HepG2 (cell line): ENCODE data around the gene OGFR. TPM values are rescaled to one million over a fixed set of nuclear protein-coding genes. Genes with fewer than 3 reads are reported as not detected.

Experiments
- DMAP1 ChIP-seq: IDR thresholded peaks from 2 replicates; pipeline ENCODE4 v1.6.1; 2016
- ETV6 ChIP-seq: sonication (generic); formaldehyde crosslinking; conservative IDR thresholded peaks from 2 replicates; pipeline ENCODE4 v1.4.0; 2020; ENCODE audit warnings: missing genetic modification reagents
- FOXA3 ChIP-seq: IDR thresholded peaks from 2 replicates; pipeline ENCODE4 v1.6.1; 2016; ENCODE audit warnings: missing genetic modification reagents, missing compliant biosample characterization
- HNF4G ChIP-seq, 2 experiments: sonication (generic) in 1 of 2; formaldehyde crosslinking in 1 of 2; IDR thresholded peaks; 2 replicates each; pipeline versions ENCODE4 v1.4.0 to v1.6.1; 2011 to 2020; ENCODE audit warnings: borderline replicate concordance in 2 of 2, low read depth in 2 of 2, mild to moderate bottlenecking in 2 of 2, low read length in 1 of 2, missing genetic modification reagents in 1 of 2, moderate library complexity in 1 of 2
- MAFF ChIP-seq: IDR thresholded peaks from 2 replicates; pipeline ENCODE4 v1.6.1; 2011; ENCODE audit warnings: low read depth, low read length, improper control_type of control experiment
- MIER2 ChIP-seq: IDR thresholded peaks from 2 replicates; pipeline ENCODE4 v1.6.1; 2016; ENCODE audit warnings: missing biosample characterization, missing genetic modification reagents
- NKX3-1 ChIP-seq: sonication (generic); formaldehyde crosslinking; IDR thresholded peaks from 2 replicates; pipeline ENCODE4 v1.5.0; 2020; ENCODE audit warnings: missing genetic modification reagents
- PCBP1 ChIP-seq: fragments of 200-400 bp; formaldehyde crosslinking; IDR thresholded peaks from 2 replicates; pipeline ENCODE4 v1.6.1; 2017; ENCODE audit warnings: mild to moderate bottlenecking, low read depth, low read length, borderline replicate concordance
- REL ChIP-seq: sonication (generic); formaldehyde crosslinking; conservative IDR thresholded peaks from 2 replicates; pipeline ENCODE4 v1.8.0; 2022; ENCODE audit warnings: mild to moderate bottlenecking, missing genetic modification reagents, moderate library complexity
- RORA ChIP-seq: sonication (generic); formaldehyde crosslinking; IDR thresholded peaks from 2 replicates; pipeline ENCODE4 v1.5.0; 2020; ENCODE audit warnings: mild to moderate bottlenecking, missing genetic modification reagents, moderate library complexity
- SRY ChIP-seq: sonication (generic); formaldehyde crosslinking; IDR thresholded peaks from 2 replicates; pipeline ENCODE4 v1.8.0; 2022; ENCODE audit warnings: mild to moderate bottlenecking, missing genetic modification reagents
- TOPORS ChIP-seq: sonication (generic); formaldehyde crosslinking; IDR thresholded peaks from 2 replicates; pipeline ENCODE4 v1.8.0; 2023; ENCODE audit warnings: mild to moderate bottlenecking, missing genetic modification reagents
- ZNF383 ChIP-seq: sonication (generic); formaldehyde crosslinking; IDR thresholded peaks from 2 replicates; pipeline ENCODE4 v1.4.0; 2020; ENCODE audit warnings: missing genetic modification reagents, mild to moderate bottlenecking, borderline replicate concordance
- ZNF546 ChIP-seq: sonication (generic); formaldehyde crosslinking; conservative IDR thresholded peaks from 2 replicates; pipeline ENCODE4 v1.8.1; 2023; ENCODE audit warnings: mild to moderate bottlenecking, missing genetic modification reagents
- ZNF776 ChIP-seq: sonication (generic); formaldehyde crosslinking; IDR thresholded peaks from 2 replicates; pipeline ENCODE4 v1.4.0; 2020; ENCODE audit warnings: mild to moderate bottlenecking, missing genetic modification reagents
- ZSCAN20 ChIP-seq: sonication (generic); formaldehyde crosslinking; IDR thresholded peaks from 2 replicates; pipeline ENCODE4 v1.4.0; 2020; ENCODE audit warnings: missing genetic modification reagents, mild to moderate bottlenecking, borderline replicate concordance
- polyA plus RNA-seq, 8 experiments: library from polyadenylated mRNA; depleted of rRNA in 3 of 8; stranded (reverse) in 7 of 8; unstranded in 1 of 8; fragments of >200 nt; fragmentation: Illumina TruSeq in 4 of 8; extraction: Trizol in 4 of 8; gene quantifications; 2 replicates each; pipeline versions ENCODE4 v1.2.1 to v1.2.3, GENCODE V29; 2011 to 2016; ENCODE audit warnings: low read depth in 4 of 8, missing spikeins in 1 of 8, mixed read lengths in 1 of 8; ENCODE audit not compliant: insufficient read depth in 1 of 8
- total RNA-seq, 5 experiments: library from RNA; depleted of rRNA; stranded (reverse); fragments of >200 nt; fragmentation: Illumina TruSeq; extraction: Trizol; gene quantifications; 2 replicates each; pipeline ENCODE4 v1.2.3, GENCODE V29; 2016; ENCODE audit warnings: low read depth in 1 of 5
- TF ChIP-seq, protein P1 (sequence below): sonication (generic); formaldehyde crosslinking; IDR thresholded peaks from 2 replicates; pipeline ENCODE4 v1.4.0; 2020; ENCODE audit warnings: mild to moderate bottlenecking, missing genetic modification reagents, borderline replicate concordance
- TF ChIP-seq, protein P2 (sequence below): sonication (generic); formaldehyde crosslinking; IDR thresholded peaks from 2 replicates; pipeline ENCODE4 v1.9.0; 2021; ENCODE audit warnings: mild to moderate bottlenecking, missing genetic modification reagents
- TF ChIP-seq, protein P3 (sequence below): sonication (generic); formaldehyde crosslinking; IDR thresholded peaks from 2 replicates; pipeline ENCODE4 v1.4.0; 2020; ENCODE audit warnings: missing genetic modification reagents

Gene OGFR
- total and polyA plus RNA-seq, 2 of the 13 experiments (the other 11 are each of a cell fraction or from before 2014, with no cell fraction given) = 47.7 to 81.8 TPM

DNA sequence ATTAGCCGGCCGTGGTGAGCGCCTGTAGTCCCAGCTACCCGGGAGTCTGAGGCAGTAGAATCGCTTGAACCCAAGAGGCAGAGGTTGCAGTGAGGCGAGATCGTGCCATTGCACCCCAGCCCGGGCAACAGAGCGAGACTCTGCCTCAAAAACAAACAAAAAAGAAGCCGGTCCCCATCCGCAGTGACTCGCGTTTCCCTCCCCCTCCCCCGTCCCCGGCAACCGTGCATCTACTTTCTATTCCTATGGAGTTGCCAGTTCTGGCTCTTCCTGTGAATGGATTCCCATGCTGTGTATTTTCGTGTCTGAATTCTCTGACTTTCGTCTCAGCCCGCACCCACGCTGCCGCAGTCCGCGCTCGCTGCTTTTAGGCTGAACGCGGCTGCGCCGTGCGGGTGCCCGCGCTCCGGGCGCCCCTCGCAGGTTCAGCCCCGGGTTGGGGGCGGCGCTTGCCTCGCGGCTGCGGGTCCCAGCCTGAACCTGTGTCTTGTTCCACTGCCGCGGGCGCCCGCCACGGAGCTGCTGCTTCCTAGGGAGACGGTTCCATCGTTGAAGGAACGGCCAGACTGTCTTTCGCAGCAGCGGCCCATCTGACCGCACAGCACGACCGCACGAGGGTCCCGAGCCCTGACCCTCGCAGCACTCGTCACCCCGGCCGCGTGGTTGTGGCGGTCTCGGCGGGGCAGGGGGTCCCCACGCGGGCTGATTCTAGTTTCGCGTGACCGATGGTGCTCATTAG lies 9.4 kb upstream of the OGFR start (continued):
- TF ChIP-seq MIER2 = 0 out of 2 replicates have a peak, but pooled peaks have one; percentile 23
- TF ChIP-seq NKX3-1 (CRISPR knock-in tag) = peak; percentile 86; the same call in 1 of the 2 replicates
- no peak; the same call in 1 of the 2 replicates for TF ChIP-seq HNF4G (IDR thresholded peaks at IDR 0.05; ENCODE audit: borderline replicate concordance, low read depth, low read length)
- peak; percentile 20; the same call in 1 of the 2 replicates for TF ChIP-seq HNF4G (CRISPR knock-in tag; IDR thresholded peaks at IDR 0.05; ENCODE audit: borderline replicate concordance, low read depth)
- TF ChIP-seq FOXA3 (CRISPR knock-in tag) = peak; percentile 20
- TF ChIP-seq REL (CRISPR knock-in tag) = peak; percentile 87; the same call in 1 of the 2 replicates
- TF ChIP-seq TOPORS (CRISPR knock-in tag) = peak; percentile 62; the same call in 1 of the 2 replicates
- TF ChIP-seq ZNF546 (CRISPR knock-in tag) = no peak
- peak; percentile 78; the same call in 1 of the 2 replicates for TF ChIP-seq SRY (CRISPR knock-in tag)
- TF ChIP-seq DMAP1 = no peak
- TF ChIP-seq, protein P1, sequence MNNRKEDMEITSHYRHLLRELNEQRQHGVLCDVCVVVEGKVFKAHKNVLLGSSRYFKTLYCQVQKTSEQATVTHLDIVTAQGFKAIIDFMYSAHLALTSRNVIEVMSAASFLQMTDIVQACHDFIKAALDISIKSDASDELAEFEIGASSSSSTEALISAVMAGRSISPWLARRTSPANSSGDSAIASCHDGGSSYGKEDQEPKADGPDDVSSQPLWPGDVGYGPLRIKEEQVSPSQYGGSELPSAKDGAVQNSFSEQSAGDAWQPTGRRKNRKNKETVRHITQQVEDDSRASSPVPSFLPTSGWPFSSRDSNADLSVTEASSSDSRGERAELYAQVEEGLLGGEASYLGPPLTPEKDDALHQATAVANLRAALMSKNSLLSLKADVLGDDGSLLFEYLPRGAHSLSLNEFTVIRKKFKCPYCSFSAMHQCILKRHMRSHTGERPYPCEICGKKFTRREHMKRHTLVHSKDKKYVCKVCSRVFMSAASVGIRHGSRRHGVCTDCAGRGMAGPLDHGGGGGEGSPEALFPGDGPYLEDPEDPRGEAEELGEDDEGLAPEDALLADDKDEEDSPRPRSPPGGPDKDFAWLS (CRISPR knock-in tag) = peak; percentile 83; the same call in 1 of the 2 replicates
- no peak for TF ChIP-seq MAFF
- TF ChIP-seq, protein P2, sequence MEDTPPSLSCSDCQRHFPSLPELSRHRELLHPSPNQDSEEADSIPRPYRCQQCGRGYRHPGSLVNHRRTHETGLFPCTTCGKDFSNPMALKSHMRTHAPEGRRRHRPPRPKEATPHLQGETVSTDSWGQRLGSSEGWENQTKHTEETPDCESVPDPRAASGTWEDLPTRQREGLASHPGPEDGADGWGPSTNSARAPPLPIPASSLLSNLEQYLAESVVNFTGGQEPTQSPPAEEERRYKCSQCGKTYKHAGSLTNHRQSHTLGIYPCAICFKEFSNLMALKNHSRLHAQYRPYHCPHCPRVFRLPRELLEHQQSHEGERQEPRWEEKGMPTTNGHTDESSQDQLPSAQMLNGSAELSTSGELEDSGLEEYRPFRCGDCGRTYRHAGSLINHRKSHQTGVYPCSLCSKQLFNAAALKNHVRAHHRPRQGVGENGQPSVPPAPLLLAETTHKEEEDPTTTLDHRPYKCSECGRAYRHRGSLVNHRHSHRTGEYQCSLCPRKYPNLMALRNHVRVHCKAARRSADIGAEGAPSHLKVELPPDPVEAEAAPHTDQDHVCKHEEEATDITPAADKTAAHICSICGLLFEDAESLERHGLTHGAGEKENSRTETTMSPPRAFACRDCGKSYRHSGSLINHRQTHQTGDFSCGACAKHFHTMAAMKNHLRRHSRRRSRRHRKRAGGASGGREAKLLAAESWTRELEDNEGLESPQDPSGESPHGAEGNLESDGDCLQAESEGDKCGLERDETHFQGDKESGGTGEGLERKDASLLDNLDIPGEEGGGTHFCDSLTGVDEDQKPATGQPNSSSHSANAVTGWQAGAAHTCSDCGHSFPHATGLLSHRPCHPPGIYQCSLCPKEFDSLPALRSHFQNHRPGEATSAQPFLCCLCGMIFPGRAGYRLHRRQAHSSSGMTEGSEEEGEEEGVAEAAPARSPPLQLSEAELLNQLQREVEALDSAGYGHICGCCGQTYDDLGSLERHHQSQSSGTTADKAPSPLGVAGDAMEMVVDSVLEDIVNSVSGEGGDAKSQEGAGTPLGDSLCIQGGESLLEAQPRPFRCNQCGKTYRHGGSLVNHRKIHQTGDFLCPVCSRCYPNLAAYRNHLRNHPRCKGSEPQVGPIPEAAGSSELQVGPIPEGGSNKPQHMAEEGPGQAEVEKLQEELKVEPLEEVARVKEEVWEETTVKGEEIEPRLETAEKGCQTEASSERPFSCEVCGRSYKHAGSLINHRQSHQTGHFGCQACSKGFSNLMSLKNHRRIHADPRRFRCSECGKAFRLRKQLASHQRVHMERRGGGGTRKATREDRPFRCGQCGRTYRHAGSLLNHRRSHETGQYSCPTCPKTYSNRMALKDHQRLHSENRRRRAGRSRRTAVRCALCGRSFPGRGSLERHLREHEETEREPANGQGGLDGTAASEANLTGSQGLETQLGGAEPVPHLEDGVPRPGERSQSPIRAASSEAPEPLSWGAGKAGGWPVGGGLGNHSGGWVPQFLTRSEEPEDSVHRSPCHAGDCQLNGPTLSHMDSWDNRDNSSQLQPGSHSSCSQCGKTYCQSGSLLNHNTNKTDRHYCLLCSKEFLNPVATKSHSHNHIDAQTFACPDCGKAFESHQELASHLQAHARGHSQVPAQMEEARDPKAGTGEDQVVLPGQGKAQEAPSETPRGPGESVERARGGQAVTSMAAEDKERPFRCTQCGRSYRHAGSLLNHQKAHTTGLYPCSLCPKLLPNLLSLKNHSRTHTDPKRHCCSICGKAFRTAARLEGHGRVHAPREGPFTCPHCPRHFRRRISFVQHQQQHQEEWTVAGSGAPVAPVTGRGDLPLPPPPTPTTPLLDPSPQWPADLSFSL (CRISPR knock-in tag) = no peak; the same call in 1 of the 2 replicates
- TF ChIP-seq ZNF776 (CRISPR knock-in tag) = 0 out of 2 replicates have a peak, but pooled peaks have one; percentile 51
- TF ChIP-seq ZNF383 = peak; percentile 87; the same call in 1 of the 2 replicates
- TF ChIP-seq, protein P3, sequence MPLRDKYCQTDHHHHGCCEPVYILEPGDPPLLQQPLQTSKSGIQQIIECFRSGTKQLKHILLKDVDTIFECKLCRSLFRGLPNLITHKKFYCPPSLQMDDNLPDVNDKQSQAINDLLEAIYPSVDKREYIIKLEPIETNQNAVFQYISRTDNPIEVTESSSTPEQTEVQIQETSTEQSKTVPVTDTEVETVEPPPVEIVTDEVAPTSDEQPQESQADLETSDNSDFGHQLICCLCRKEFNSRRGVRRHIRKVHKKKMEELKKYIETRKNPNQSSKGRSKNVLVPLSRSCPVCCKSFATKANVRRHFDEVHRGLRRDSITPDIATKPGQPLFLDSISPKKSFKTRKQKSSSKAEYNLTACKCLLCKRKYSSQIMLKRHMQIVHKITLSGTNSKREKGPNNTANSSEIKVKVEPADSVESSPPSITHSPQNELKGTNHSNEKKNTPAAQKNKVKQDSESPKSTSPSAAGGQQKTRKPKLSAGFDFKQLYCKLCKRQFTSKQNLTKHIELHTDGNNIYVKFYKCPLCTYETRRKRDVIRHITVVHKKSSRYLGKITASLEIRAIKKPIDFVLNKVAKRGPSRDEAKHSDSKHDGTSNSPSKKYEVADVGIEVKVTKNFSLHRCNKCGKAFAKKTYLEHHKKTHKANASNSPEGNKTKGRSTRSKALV (CRISPR knock-in tag) = no peak; the same call in 1 of the 2 replicates
- no peak for TF ChIP-seq RORA (CRISPR knock-in tag)
- peak; percentile 62; the same call in 1 of the 2 replicates for TF ChIP-seq ETV6 (CRISPR knock-in tag)
- TF ChIP-seq PCBP1 = no peak
- TF ChIP-seq ZSCAN20 (CRISPR knock-in tag) = peak; percentile 68
